Peyer's patch (tissue), 4 donors: ENCODE data around the gene KRTAP1-1.

Experiments
- CTCF ChIP-seq, 6 experiments: fragments of 450-650 bp in 4 of 6; fragments of 200-600 bp in 2 of 6; sonication (generic) in 1 of 6; IDR thresholded peaks; one replicate each; pipeline ENCODE4 v1.5.1; 2017 to 2019; ENCODE audit warnings: antibody characterized with exemption in 6 of 6, mild to moderate bottlenecking in 3 of 6, moderate library complexity in 1 of 6
- POLR2A ChIP-seq, 2 donors: fragments of 450-650 bp; IDR thresholded peaks; one replicate each; pipeline ENCODE4 v1.5.1; 2017; ENCODE audit warnings: antibody characterized with exemption in 2 of 2, mild to moderate bottlenecking in 2 of 2, moderate library complexity in 2 of 2

DNA sequence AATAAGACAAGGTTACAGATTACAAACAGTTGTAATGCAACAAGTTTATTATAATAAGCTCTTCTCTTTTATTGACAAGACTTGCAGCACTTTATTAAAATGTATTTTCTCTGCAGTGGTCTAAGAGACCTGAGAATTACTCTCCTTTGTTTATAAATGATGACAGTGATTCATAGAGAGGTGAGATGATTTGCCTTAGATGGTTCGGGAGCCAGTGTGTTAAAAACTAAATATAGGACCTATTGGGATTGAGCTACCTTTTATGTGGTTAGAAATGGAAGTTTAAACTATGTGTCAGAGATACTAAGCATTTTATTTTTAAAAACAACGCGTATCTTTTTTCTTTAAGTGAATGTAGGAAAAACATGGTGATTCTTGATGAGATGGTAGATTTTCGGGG, 44.4 kb downstream of the KRTAP1-1 start:
- TF ChIP-seq CTCF (IDR thresholded peaks at IDR 0.05), result no peak
- TF ChIP-seq POLR2A (IDR thresholded peaks at IDR 0.05), result no peak
